B cell (primary cell): ENCODE measurements around the gene ABR. TPM values are rescaled to one million over a fixed set of nuclear protein-coding genes. Genes with fewer than 3 reads are reported as not detected.

Experiments used
- ATAC-seq: fragments of 200-7000 bp; cut with Tn5 transposase; one replicate; pipeline ENCODE4 v1.10.0; 2021; ENCODE audit warnings: low read depth, mild to moderate bottlenecking, moderate number of reproducible peaks, moderate library complexity
- CTCF ChIA-PET: fragments of 350-600 bp; sonication (Branson Sonifier 250); formaldehyde crosslinking; loops from one replicate; lab custom pipeline; 2021; ENCODE audit warnings: antibody characterized with exemption, inconsistent platforms; lab: Charles Lee
- POLR2A ChIA-PET: fragments of 350-600 bp; sonication (Branson Sonifier 250); formaldehyde crosslinking; loops from one replicate; lab custom pipeline; 2021; ENCODE audit warnings: antibody characterized with exemption; lab: Charles Lee
- DNase-seq: peaks from one replicate; pipeline ENCODE4 v3.0.0; 2013
- H2AFZ ChIP-seq: 2 replicates; pipeline ENCODE4 v1.6.1; 2012; ENCODE audit warnings: mild to moderate bottlenecking, low read depth, low read length; ENCODE audit not compliant: insufficient read depth, poor library complexity, severe bottlenecking
- H3K27ac ChIP-seq, 2 donors: 1 replicate in 1 of 2; 2 replicates in 1 of 2; pipeline ENCODE4 v1.5.1; 2012 to 2013; ENCODE audit warnings: low read length in 2 of 2, mild to moderate bottlenecking in 2 of 2, moderate library complexity in 1 of 2
- H3K27me3 ChIP-seq, 4 experiments: fragments of 200-600 bp in 1 of 4; sonication (generic) in 1 of 4; replicated peaks in 1 of 4; 1 replicate in 2 of 4; 2 replicates in 2 of 4; pipeline versions ENCODE4 v1.6.1 to v1.7.0; 2013 to 2016; ENCODE audit warnings: low read length in 3 of 4, mild to moderate bottlenecking in 2 of 4, mixed read lengths in 1 of 4, moderate library complexity in 1 of 4; ENCODE audit not compliant: insufficient read depth in 4 of 4, control insufficient read depth in 3 of 4; ENCODE audit errors: control extremely low read depth in 1 of 4
- H3K36me3 ChIP-seq, 2 experiments: replicated peaks in 1 of 2; 1 replicate in 1 of 2; 2 replicates in 1 of 2; pipeline versions ENCODE4 v1.6.1 to v1.7.1; 2013; ENCODE audit warnings: low read length in 1 of 2; ENCODE audit not compliant: insufficient read depth in 2 of 2, control insufficient read depth in 1 of 2; ENCODE audit errors: control extremely low read depth in 1 of 2, extremely low read depth in 1 of 2
- H3K4me1 ChIP-seq, 2 donors: fragments of 200-600 bp in 1 of 2; sonication (generic) in 1 of 2; 1 replicate in 1 of 2; 2 replicates in 1 of 2; pipeline versions ENCODE4 v1.5.1 to v1.6.1; 2013 to 2017; ENCODE audit warnings: low read length in 2 of 2; ENCODE audit not compliant: control insufficient read depth in 2 of 2, insufficient read depth in 2 of 2
- H3K4me2 ChIP-seq: replicated peaks from 2 replicates; pipeline ENCODE3; 2012; ENCODE audit warnings: mild to moderate bottlenecking, low read depth, low read length; ENCODE audit not compliant: poor library complexity, severe bottlenecking
- H3K4me3 ChIP-seq, 5 experiments: fragments of 200-600 bp in 1 of 5; sonication (generic) in 1 of 5; 1 replicate in 3 of 5; 2 replicates in 2 of 5; pipeline versions ENCODE4 v1.5.1 to v1.7.0; 2011 to 2016; ENCODE audit warnings: low read length in 4 of 5, mild to moderate bottlenecking in 4 of 5, low read depth in 2 of 5, control low read depth in 1 of 5, moderate library complexity in 1 of 5; ENCODE audit not compliant: insufficient read depth in 1 of 5; ENCODE audit errors: control extremely low read depth in 1 of 5, extremely low read depth in 1 of 5
- H3K79me2 ChIP-seq: fragments of 200-600 bp; sonication (generic); one replicate; pipeline ENCODE4 v1.6.0; 2016; ENCODE audit warnings: low read length; ENCODE audit not compliant: control insufficient read depth, insufficient read depth
- H3K9ac ChIP-seq: fragments of 200-600 bp; sonication (generic); 2 replicates; pipeline ENCODE4 v1.6.1; 2017; ENCODE audit warnings: mild to moderate bottlenecking, low read length, moderate library complexity
- H3K9me3 ChIP-seq, 3 donors: one replicate each; pipeline versions ENCODE4 v1.6.1 to v1.7.1; 2013; ENCODE audit warnings: low read length in 2 of 3; ENCODE audit not compliant: control insufficient read depth in 2 of 3, insufficient read depth in 1 of 3; ENCODE audit errors: control extremely low read depth in 1 of 3
- H4K20me1 ChIP-seq: 2 replicates; pipeline ENCODE4 v1.6.0; 2012; ENCODE audit warnings: mild to moderate bottlenecking, low read length; ENCODE audit not compliant: insufficient read depth, control insufficient read depth, poor library complexity, severe bottlenecking
- H3K27ac Mint-ChIP-seq: one replicate; pipeline ENCODE4 v1.8.0; 2021; ENCODE audit warnings: mixed read lengths
- H3K27me3 Mint-ChIP-seq: one replicate; pipeline ENCODE4 v1.8.0; 2021; ENCODE audit warnings: mixed read lengths
- H3K4me1 Mint-ChIP-seq: one replicate; pipeline ENCODE4 v1.8.0; 2021; ENCODE audit warnings: mixed read lengths
- H3K4me3 Mint-ChIP-seq: one replicate; pipeline ENCODE4 v1.8.0; 2021; ENCODE audit warnings: mixed read lengths
- H3K9me3 Mint-ChIP-seq: one replicate; pipeline ENCODE4 v1.8.0; 2022; ENCODE audit warnings: mixed read lengths; ENCODE audit not compliant: insufficient read depth
- EZH2 ChIP-seq: IDR thresholded peaks from 2 replicates; pipeline ENCODE4 v1.6.1; 2012; ENCODE audit warnings: borderline replicate concordance, low read depth, mild to moderate bottlenecking, moderate library complexity, low read length; ENCODE audit not compliant: insufficient read depth, poor library complexity, severe bottlenecking
- WGBS: methylation state at CpG from one replicate; pipeline ENCODE4 v1.1.5; 2013; ENCODE audit warnings: missing lambda C conversion rate; ENCODE audit not compliant: insufficient coverage; 5-methylcytosine and 5-hydroxymethylcytosine counted together
- intact Hi-C: fragments of 100-400 bp; cut with micrococcal nuclease; formaldehyde crosslinking; loops from one replicate; pipeline ENCODE4 v1.10.0; 2022
- polyA plus RNA-seq: library from polyadenylated mRNA; depleted of rRNA; stranded (reverse); fragments of >200 nt; gene quantifications from 2 replicates; pipeline ENCODE4 v1.2.3, GENCODE V29; 2012
- total RNA-seq, 2 donors: library from RNA; stranded (reverse); fragments of 120-200 nt in 1 of 2; gene quantifications; 1 replicate in 1 of 2; 2 replicates in 1 of 2; pipeline versions ENCODE4 v1.2.3 to v1.2.4, GENCODE V29; 2013 to 2022
- TF ChIP-seq, protein P1 (sequence below): fragments of 200-600 bp; IDR thresholded peaks from one replicate; pipeline ENCODE4 v1.8.0; 2022; ENCODE audit warnings: antibody characterized with exemption, mild to moderate bottlenecking

Gene ABR
- total and polyA plus RNA-seq, 2 donors (not counting 1 experiment from before 2014, with no cell fraction given): 79.8 to 262 TPM

DNA sequence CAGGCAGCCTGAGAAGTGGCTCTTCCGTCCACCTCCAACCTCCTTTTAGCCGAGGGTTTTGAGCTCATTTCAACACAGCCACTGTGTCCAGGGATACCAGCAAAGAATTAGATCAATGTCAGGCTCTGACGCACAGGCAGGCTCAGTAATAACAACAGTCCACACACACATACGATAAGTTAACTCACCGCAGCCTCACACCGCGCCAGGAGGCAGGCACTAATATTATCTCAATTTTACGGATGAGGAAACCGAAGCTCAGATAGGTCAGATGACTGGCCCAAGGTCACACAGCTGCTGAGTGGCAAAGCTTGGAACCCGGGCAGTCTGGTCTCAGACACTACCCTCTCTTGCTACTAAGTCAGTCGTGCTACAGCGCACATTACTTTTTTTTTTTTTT, 22.9 kb downstream of the ABR start:
- Histone ChIP-seq H3K27me3 (no peaks in the 10 kb centered on the region), H3K36me3 (peaks cover 0 to 3% of the 10 kb centered on the region in 2 experiments), H3K27ac (no peak overlapping the region), H4K20me1 (peaks cover 88% of the 10 kb centered on the region), H3K9me3 (peaks cover 0 to 9% (median 0%) of the 10 kb centered on the region in 3 donors), H2AFZ (no peak overlapping the region), H3K4me2 (no peak overlapping the region), H3K9ac (no peak overlapping the region), H3K4me3 (no peak overlapping the region), H3K79me2 (peaks cover 90% of the 10 kb centered on the region), H3K4me1 (no peaks in the 10 kb centered on the region)
- peaks cover 7% of the 10 kb centered on the region for H3K4me1 Mint-ChIP-seq
- intact Hi-C loops: no loop called here
- no peak for TF ChIP-seq EZH2
- TF ChIP-seq, protein P1, sequence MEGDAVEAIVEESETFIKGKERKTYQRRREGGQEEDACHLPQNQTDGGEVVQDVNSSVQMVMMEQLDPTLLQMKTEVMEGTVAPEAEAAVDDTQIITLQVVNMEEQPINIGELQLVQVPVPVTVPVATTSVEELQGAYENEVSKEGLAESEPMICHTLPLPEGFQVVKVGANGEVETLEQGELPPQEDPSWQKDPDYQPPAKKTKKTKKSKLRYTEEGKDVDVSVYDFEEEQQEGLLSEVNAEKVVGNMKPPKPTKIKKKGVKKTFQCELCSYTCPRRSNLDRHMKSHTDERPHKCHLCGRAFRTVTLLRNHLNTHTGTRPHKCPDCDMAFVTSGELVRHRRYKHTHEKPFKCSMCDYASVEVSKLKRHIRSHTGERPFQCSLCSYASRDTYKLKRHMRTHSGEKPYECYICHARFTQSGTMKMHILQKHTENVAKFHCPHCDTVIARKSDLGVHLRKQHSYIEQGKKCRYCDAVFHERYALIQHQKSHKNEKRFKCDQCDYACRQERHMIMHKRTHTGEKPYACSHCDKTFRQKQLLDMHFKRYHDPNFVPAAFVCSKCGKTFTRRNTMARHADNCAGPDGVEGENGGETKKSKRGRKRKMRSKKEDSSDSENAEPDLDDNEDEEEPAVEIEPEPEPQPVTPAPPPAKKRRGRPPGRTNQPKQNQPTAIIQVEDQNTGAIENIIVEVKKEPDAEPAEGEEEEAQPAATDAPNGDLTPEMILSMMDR: no peak
- H3K27me3 Mint-ChIP-seq: no peaks in the 10 kb centered on the region
- DNase-seq (no peak), ATAC-seq (no peak)
- WGBS: 96% methylated on average over 10 of the region's 12 CpGs
- no peak overlapping the region for H3K27ac Mint-ChIP-seq
- H3K4me3 Mint-ChIP-seq: no peak overlapping the region
- POLR2A ChIA-PET: no interaction called here
- H3K9me3 Mint-ChIP-seq: no peaks in the 10 kb centered on the region
- CTCF ChIA-PET: interaction anchor here (0.7 kb wide), 1 partner anchor 27 kb away, joined by 3 read pairs; no protein-coding TSS in a partner anchor

DNA sequence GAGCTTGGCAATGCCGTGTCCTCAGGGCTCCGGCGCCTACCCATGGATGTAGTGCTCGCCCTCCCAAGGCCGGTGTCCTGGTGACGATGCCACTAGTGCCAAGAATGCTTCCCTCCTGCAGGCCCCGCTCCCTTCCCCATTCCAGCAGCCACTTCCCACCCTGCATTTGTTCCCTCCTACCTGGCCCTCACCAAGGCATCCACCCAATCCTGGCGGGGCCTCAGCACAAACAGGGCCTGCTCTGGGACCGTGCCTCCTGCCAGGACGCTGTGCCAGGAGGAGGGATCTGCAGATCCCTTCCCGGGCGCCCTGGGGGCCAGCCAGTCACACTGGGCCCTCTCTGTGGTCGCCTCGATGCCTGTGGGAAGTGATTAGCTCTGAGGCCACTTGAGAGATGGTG, 25.1 kb downstream of the ABR start:
- peaks cover 0 to 6% of the 10 kb centered on the region in 2 experiments for H3K36me3 ChIP-seq

More for the DNA sequence above, 25.1 kb downstream of the ABR start:
- Histone ChIP-seq H3K9ac (no peak overlapping the region), H4K20me1 (peaks cover 88% of the 10 kb centered on the region), H3K4me3 (no peak overlapping the region), H3K9me3 (peaks cover 0 to 16% (median 0%) of the 10 kb centered on the region in 3 donors), H3K27ac (no peak overlapping the region), H3K4me2 (no peak overlapping the region), H2AFZ (no peak overlapping the region), H3K27me3 (no peaks in the 10 kb centered on the region), H3K4me1 (no peaks in the 10 kb centered on the region), H3K79me2 (peaks cover 86% of the 10 kb centered on the region)
- Mint-ChIP-seq H3K4me1 (peaks cover 6% of the 10 kb centered on the region), H3K27me3 (no peaks in the 10 kb centered on the region), H3K4me3 (no peak overlapping the region), H3K27ac (no peak overlapping the region), H3K9me3 (no peaks in the 10 kb centered on the region)
- DNase-seq (no peak), ATAC-seq (no peak)
- intact Hi-C loops: no loop called here
- WGBS: 92% methylated on average over 14 of the region's 14 CpGs
- TF ChIP-seq, protein P1: no peak
- TF ChIP-seq EZH2: no peak
- CTCF ChIA-PET: no interaction called here
- POLR2A ChIA-PET: no interaction called here
